Endodermal cell (in vitro differentiated cells): ENCODE results near the gene PIP5KL1. TPM values are rescaled to one million over a fixed set of nuclear protein-coding genes. Genes with fewer than 3 reads are reported as not detected.

Source experiments
- DNase-seq: peaks from one replicate; pipeline ENCODE4 v3.0.0-alpha.2; 2017
- H3K27ac ChIP-seq: 2 replicates; pipeline ENCODE4 v1.5.1; 2013; ENCODE audit warnings: mild to moderate bottlenecking, low read depth, low read length, moderate library complexity
- H3K27me3 ChIP-seq: 2 replicates; pipeline ENCODE4 v1.6.1; 2013; ENCODE audit warnings: mild to moderate bottlenecking, low read length, moderate library complexity; ENCODE audit not compliant: insufficient read depth, control insufficient read depth, poor library complexity, severe bottlenecking
- H3K36me3 ChIP-seq: 2 replicates; pipeline ENCODE4 v1.7.0; 2013; ENCODE audit warnings: mild to moderate bottlenecking, low read length, moderate library complexity; ENCODE audit not compliant: control insufficient read depth, insufficient read depth
- H3K4me1 ChIP-seq: one replicate; pipeline ENCODE4 v1.7.0; 2013; ENCODE audit warnings: low read length; ENCODE audit not compliant: control insufficient read depth, insufficient read depth
- H3K4me3 ChIP-seq: 2 replicates; pipeline ENCODE4 v1.5.1; 2013; ENCODE audit warnings: mild to moderate bottlenecking, low read length, moderate library complexity
- H3K9ac ChIP-seq: 2 replicates; pipeline ENCODE4 v1.6.1; 2013; ENCODE audit warnings: mild to moderate bottlenecking, low read length, moderate library complexity; ENCODE audit not compliant: poor library complexity, severe bottlenecking; ENCODE audit errors: extremely low read depth
- H3K9me3 ChIP-seq: 2 replicates; pipeline ENCODE4 v1.6.1; 2013; ENCODE audit warnings: mild to moderate bottlenecking, low read length, moderate library complexity; ENCODE audit not compliant: control insufficient read depth
- H3K27ac Mint-ChIP-seq: 2 replicates; pipeline ENCODE4 v1.8.0; 2020; ENCODE audit warnings: mixed read lengths
- H3K27me3 Mint-ChIP-seq: 2 replicates; pipeline ENCODE4 v1.8.0; 2021; ENCODE audit warnings: mild to moderate bottlenecking, mixed read lengths; ENCODE audit not compliant: insufficient read depth
- H3K36me3 Mint-ChIP-seq: 2 replicates; pipeline ENCODE4 v1.8.0; 2020; ENCODE audit warnings: low read depth, mixed read lengths
- H3K4me1 Mint-ChIP-seq: 2 replicates; pipeline ENCODE4 v1.8.0; 2020; ENCODE audit warnings: mixed read lengths
- H3K4me3 Mint-ChIP-seq: 2 replicates; pipeline ENCODE4 v1.8.0; 2020; ENCODE audit warnings: mild to moderate bottlenecking, moderate library complexity, mixed read lengths
- H3K9me3 Mint-ChIP-seq: 2 replicates; pipeline ENCODE4 v1.8.0; 2020; ENCODE audit warnings: mild to moderate bottlenecking, mixed read lengths
- CTCF ChIP-seq: fragments of 200-600 bp; sonication (generic); conservative IDR thresholded peaks from 2 replicates; pipeline ENCODE4 v1.5.0; 2021; ENCODE audit warnings: antibody characterized with exemption, mild to moderate bottlenecking
- WGBS, 2 experiments: methylation state at CpG; one replicate each; pipeline versions ENCODE4 v1.1.5 to v1.1.7; 2013; ENCODE audit warnings: missing lambda C conversion rate in 2 of 2, mixed read lengths in 1 of 2; ENCODE audit not compliant: insufficient coverage in 1 of 2, insufficient read length in 1 of 2; 5-methylcytosine and 5-hydroxymethylcytosine counted together
- total RNA-seq, 2 donors: library from RNA; stranded (reverse); fragmentation: NEBNext Ultra II Directional in 1 of 2; extraction: Animal tissue kit (Norgen Biotek cat#: 25700) in 1 of 2; gene quantifications; 2 replicates in 1 of 2; 3 replicates in 1 of 2; pipeline ENCODE4 v1.2.1, GENCODE V29; 2021

The PIP5KL1 gene
- total RNA-seq, 2 donors from 2014 or later, result 6.6 to 9.3 TPM

DNA sequence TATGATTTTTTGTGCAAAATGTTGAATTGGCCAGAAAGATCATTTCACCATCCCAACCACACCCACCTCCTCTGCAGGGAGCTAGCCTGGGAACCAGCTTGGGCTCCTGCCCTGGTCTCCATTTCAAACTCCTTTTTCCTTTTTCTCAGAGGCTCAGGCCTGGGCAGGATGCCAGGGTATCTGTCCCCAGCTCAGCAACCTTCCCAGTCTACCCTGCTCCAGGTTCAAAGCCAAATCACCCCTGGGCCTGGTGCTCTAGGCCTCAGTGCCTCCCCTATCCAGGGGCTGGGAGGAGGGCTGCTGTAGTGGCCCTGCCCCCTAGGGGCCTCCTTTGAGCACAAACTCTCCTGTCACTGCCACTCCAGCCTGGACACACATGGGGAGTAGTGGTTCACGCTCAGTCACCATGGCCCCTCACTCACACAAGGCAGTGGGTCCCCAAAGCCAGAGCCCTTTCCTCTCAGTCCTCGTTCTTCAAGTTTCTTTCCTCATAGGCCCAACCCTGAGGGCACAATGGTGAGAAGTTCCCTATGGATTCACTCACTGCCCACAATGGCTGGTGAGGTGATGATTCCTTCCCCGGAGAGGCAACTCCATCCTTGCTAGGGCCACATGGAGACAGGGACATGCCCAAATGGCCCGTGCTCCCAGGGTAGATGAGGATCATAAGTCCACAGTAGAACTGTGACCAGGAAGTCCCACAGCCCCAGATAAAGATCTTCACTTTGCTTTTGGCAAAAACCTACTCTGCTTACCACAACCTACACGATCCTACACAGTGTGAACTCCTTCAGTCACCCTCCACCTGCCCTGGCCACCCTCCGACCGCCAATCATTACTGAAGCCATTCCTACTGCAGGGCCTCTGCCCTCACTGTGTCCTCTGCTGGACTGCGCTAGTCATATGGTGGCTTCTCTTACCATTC is 12.1 kb downstream of the PIP5KL1 start:
- 88 to 96% methylated on average over 7 to 8 of the region's 8 CpGs for WGBS, 2 experiments
- Mint-ChIP-seq H3K27ac (no peak overlapping the region), H3K9me3 (no peaks in the 10 kb centered on the region), H3K4me3 (no peak overlapping the region), H3K4me1 (no peaks in the 10 kb centered on the region), H3K27me3 (peaks cover 30% of the 10 kb centered on the region), H3K36me3 (no peaks in the 10 kb centered on the region)
- peak; percentile 62 for TF ChIP-seq CTCF
- no peaks in the 10 kb centered on the region for H3K9me3 ChIP-seq
- H3K4me1 ChIP-seq, result no peaks in the 10 kb centered on the region
- H3K27ac ChIP-seq, result no peak overlapping the region
- H3K36me3 ChIP-seq, result no peaks in the 10 kb centered on the region
- no peak overlapping the region for H3K9ac ChIP-seq
- peaks cover 18% of the 10 kb centered on the region for H3K27me3 ChIP-seq
- peak; percentile 79 for DNase-seq
- H3K4me3 ChIP-seq, result no peak overlapping the region

GRCh38 chr9:127917603-127918002 is 13.0 kb downstream of the PIP5KL1 start:
- H3K27ac ChIP-seq, result no peak overlapping the region
- H3K4me1 ChIP-seq, result no peaks in the 10 kb centered on the region
- no peaks in the 10 kb centered on the region for H3K36me3 ChIP-seq
- H3K9me3 Mint-ChIP-seq, result no peaks in the 10 kb centered on the region
- no peak for DNase-seq
- no peak overlapping the region for H3K9ac ChIP-seq
- no peak for TF ChIP-seq CTCF
- H3K27ac Mint-ChIP-seq, result no peak overlapping the region
- H3K27me3 Mint-ChIP-seq, result peaks cover 25% of the 10 kb centered on the region
- H3K4me3 Mint-ChIP-seq, result no peak overlapping the region
- H3K27me3 ChIP-seq, result peaks cover 18% of the 10 kb centered on the region
- 82 to 90% methylated on average over 5 to 6 of the region's 6 CpGs for WGBS, 2 experiments
- no peaks in the 10 kb centered on the region for H3K4me1 Mint-ChIP-seq
- H3K4me3 ChIP-seq, result no peak overlapping the region
- H3K36me3 Mint-ChIP-seq, result no peaks in the 10 kb centered on the region
- H3K9me3 ChIP-seq, result no peaks in the 10 kb centered on the region

GRCh38 chr9:127916720-127917581 is 13.6 kb downstream of the PIP5KL1 start, which contains the start of gene ST6GALNAC4:
ST6GALNAC4 (minus strand) TSS chr9:127917041; CDS start chr9:127916419, 622 bp downstream.
- Histone ChIP-seq H3K27me3 (peaks cover 13% of the 10 kb centered on the region), H3K27ac (no peak within 1 kb of the TSS), H3K4me1 (no peaks in the 10 kb centered on the region), H3K9ac (no peak within 1 kb of the TSS), H3K4me3 (peak within 1 kb of the TSS; percentile 76), H3K36me3 (no peaks in the 10 kb centered on the region), H3K9me3 (no peaks in the 10 kb centered on the region)
- H3K27me3 Mint-ChIP-seq, result peaks cover 21% of the 10 kb centered on the region
- no peaks in the 10 kb centered on the region for H3K9me3 Mint-ChIP-seq
- no peak within 1 kb of the TSS for H3K27ac Mint-ChIP-seq
- H3K4me3 Mint-ChIP-seq, result peak within 1 kb of the TSS; percentile 59
- H3K4me1 Mint-ChIP-seq, result no peaks in the 10 kb centered on the region
- 5 to 7% methylated on average over 30 to 71 of the region's 71 CpGs for WGBS, 2 experiments
- DNase-seq, result peak; percentile 99
- TF ChIP-seq CTCF, result no peak
- H3K36me3 Mint-ChIP-seq, result no peaks in the 10 kb centered on the region
